Esophagus squamous epithelium (tissue), 5 donors: ENCODE data around the gene PAK6. TPM values are rescaled to one million over a fixed set of nuclear protein-coding genes. Genes with fewer than 3 reads are reported as not detected.

Source experiments
- DNase-seq: peaks from one replicate; lab custom pipeline; 2025; lab: John Stamatoyannopoulos, UW
- H3K27ac ChIP-seq, 4 donors: fragments of 200-600 bp; sonication (generic); one replicate each; pipeline ENCODE4 v1.5.1; 2016 to 2019; ENCODE audit warnings: mild to moderate bottlenecking in 1 of 4
- H3K27me3 ChIP-seq, 4 donors: fragments of 200-600 bp; sonication (generic); 1 replicate in 3 of 4; 2 replicates in 1 of 4; pipeline versions ENCODE4 v1.5.1 to v1.6.0; 2017 to 2021; ENCODE audit warnings: antibody characterized with exemption in 1 of 4
- H3K36me3 ChIP-seq, 3 donors: fragments of 200-600 bp; sonication (generic); one replicate each; pipeline ENCODE4 v1.5.1; 2016 to 2019
- H3K4me1 ChIP-seq, 3 donors: fragments of 200-600 bp; sonication (generic); one replicate each; pipeline ENCODE4 v1.5.1; 2017 to 2019
- H3K4me3 ChIP-seq, 4 donors: fragments of 200-600 bp; sonication (generic); 1 replicate in 3 of 4; 2 replicates in 1 of 4; pipeline ENCODE4 v1.5.1; 2016 to 2019; ENCODE audit warnings: mild to moderate bottlenecking in 2 of 4, moderate library complexity in 1 of 4
- H3K9me3 ChIP-seq, 3 donors: fragments of 200-600 bp; sonication (generic); one replicate each; pipeline ENCODE4 v1.5.1; 2016 to 2019
- POLR2A ChIP-seq, 4 donors: fragments of 450-650 bp; IDR thresholded peaks; one replicate each; pipeline ENCODE4 v1.6.1; 2017; ENCODE audit warnings: antibody characterized with exemption in 4 of 4, mild to moderate bottlenecking in 4 of 4, moderate library complexity in 3 of 4
- WGBS, 2 donors: methylation state at CpG; one replicate each; pipeline ENCODE4 v1.1.5; 2018; 5-methylcytosine and 5-hydroxymethylcytosine counted together
- intact Hi-C: fragments of 100-400 bp; cut with DNase I; formaldehyde crosslinking; loops from one replicate; pipeline ENCODE4 v1.15.0; 2022
- total RNA-seq, 4 donors: library from RNA; depleted of rRNA; stranded (reverse); fragments of >200 nt; gene quantifications; one replicate each; pipeline ENCODE4 v1.1.0, GENCODE V29; 2016
- TF ChIP-seq, protein P1 (sequence below), 6 experiments: fragments of 450-650 bp in 4 of 6; fragments of 200-600 bp in 2 of 6; sonication (generic) in 2 of 6; IDR thresholded peaks; one replicate each; pipeline ENCODE4 v1.5.1; 2016 to 2019; ENCODE audit warnings: antibody characterized with exemption in 6 of 6, mild to moderate bottlenecking in 4 of 6, moderate library complexity in 4 of 6
- donor health status: DM: yes; HTN: yes; CAD: no.

Gene PAK6
- total RNA-seq, 4 donors from 2014 or later = 31.5 to 53.5 (median 37.2) TPM

DNA sequence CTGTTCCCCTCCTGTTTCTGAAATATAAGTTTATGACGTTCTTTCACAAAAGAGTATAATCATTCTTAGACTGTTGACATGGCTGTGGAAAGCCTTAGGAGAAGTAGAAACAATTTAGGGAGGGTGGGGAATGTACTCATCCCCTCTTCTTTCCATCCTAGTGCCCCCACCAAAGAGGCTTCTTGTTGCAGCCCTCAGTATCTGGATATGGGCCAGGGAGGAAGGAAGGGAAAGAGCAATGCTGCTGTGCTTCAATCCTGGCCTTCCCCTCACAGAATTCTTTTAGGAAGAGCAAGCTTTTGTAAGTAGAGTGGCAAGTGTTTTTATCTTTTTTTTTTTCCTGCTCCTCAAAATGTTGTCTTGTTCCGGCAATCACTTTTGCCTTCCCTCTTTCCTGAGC lies 86.3 kb downstream of the PAK6 start:
- Histone ChIP-seq H3K27me3 (peaks cover 0 to 10% (median 0%) of the 10 kb centered on the region in 4 donors), H3K27ac (peak overlapping the region in 2 of 4 donors; percentile 80 to 85), H3K36me3 (peaks cover 0 to 8% (median 0%) of the 10 kb centered on the region in 3 donors), H3K4me3 (peak overlapping the region in 3 of 4 donors; percentile 68 to 86 (median 86)), H3K9me3 (no peaks in the 10 kb centered on the region), H3K4me1 (peaks cover 19 to 70% (median 27%) of the 10 kb centered on the region in 3 donors)
- no peak for DNase-seq
- 64 to 69% methylated on average over 2 of the region's 2 CpGs for WGBS, 2 donors
- intact Hi-C loops = no loop called here
- TF ChIP-seq, protein P1, sequence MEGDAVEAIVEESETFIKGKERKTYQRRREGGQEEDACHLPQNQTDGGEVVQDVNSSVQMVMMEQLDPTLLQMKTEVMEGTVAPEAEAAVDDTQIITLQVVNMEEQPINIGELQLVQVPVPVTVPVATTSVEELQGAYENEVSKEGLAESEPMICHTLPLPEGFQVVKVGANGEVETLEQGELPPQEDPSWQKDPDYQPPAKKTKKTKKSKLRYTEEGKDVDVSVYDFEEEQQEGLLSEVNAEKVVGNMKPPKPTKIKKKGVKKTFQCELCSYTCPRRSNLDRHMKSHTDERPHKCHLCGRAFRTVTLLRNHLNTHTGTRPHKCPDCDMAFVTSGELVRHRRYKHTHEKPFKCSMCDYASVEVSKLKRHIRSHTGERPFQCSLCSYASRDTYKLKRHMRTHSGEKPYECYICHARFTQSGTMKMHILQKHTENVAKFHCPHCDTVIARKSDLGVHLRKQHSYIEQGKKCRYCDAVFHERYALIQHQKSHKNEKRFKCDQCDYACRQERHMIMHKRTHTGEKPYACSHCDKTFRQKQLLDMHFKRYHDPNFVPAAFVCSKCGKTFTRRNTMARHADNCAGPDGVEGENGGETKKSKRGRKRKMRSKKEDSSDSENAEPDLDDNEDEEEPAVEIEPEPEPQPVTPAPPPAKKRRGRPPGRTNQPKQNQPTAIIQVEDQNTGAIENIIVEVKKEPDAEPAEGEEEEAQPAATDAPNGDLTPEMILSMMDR (IDR thresholded peaks at IDR 0.05) = no peak
- TF ChIP-seq POLR2A (IDR thresholded peaks at IDR 0.05) = no peak

DNA sequence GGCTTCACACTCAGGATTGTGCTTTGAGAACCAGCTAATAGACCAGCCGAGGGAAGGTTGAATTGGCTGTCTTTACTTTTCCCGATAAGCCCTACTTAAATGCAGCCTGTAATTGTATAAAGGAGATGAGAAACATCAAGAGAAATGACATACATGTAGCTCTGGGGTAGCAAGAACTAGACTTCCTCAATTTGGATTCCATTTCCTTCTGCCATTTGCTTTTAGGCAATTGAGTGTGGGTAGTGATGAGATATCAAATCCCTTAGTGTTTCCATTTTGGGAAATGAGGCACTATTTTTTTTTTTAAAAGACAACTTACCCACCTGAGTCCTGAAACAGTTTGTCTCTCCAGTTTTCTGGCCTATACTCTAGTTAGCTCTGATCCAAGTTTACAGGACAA lies 86.8 kb downstream of the PAK6 start:
- Histone ChIP-seq H3K4me1 (peaks cover 19 to 75% (median 27%) of the 10 kb centered on the region in 3 donors), H3K4me3 (peak overlapping the region in 1 of 4 donors; percentile 86), H3K36me3 (peaks cover 0 to 8% (median 0%) of the 10 kb centered on the region in 3 donors), H3K9me3 (no peaks in the 10 kb centered on the region), H3K27me3 (peaks cover 0 to 10% (median 0%) of the 10 kb centered on the region in 4 donors), H3K27ac (no peak overlapping the region)
- DNase-seq = no peak
- intact Hi-C loops = no loop called here
- TF ChIP-seq, protein P1 (IDR thresholded peaks at IDR 0.05) = no peak
- no peak for TF ChIP-seq POLR2A (IDR thresholded peaks at IDR 0.05)
- WGBS, 2 donors = 79 to 93% methylated on average over 2 of the region's 2 CpGs

Other genes with a start within 250 kb of the PAK6 start
- gene SRP14, start 199.9 kb upstream of the PAK6 start, total RNA-seq = 100 to 1,000 TPM; 177 to 369 (median 237) TPM
- gene BMF, start 130.2 kb upstream of the PAK6 start, total RNA-seq = 1 to 10 TPM in 2 of 4 donors, under 1 TPM in 2; 0.31 to 4.4 (median 1.4) TPM
- gene BUB1B, start 78.0 kb upstream of the PAK6 start, total RNA-seq = 10 to 100 TPM in 1 of 4 donors, 1 to 10 TPM in 3; 4.1 to 22.3 (median 7.4) TPM
- not detected for gene ANKRD63, start 44.0 kb downstream of the PAK6 start, total RNA-seq
- gene PLCB2, start 68.9 kb downstream of the PAK6 start, total RNA-seq = 10 to 100 TPM in 3 of 4 donors, 1 to 10 TPM in 1; 6.1 to 15.9 (median 10.4) TPM
- 10 to 100 TPM in 1 of 4 donors, 1 to 10 TPM in 3; 4.7 to 10.1 (median 8.1) TPM for gene INAFM2, start 84.6 kb downstream of the PAK6 start, total RNA-seq
- 10 to 100 TPM in 3 of 4 donors, 1 to 10 TPM in 1; 5.4 to 34.4 (median 15.0) TPM for gene CCDC9B, start 101.9 kb downstream of the PAK6 start, total RNA-seq
- gene PHGR1, start 112.0 kb downstream of the PAK6 start, total RNA-seq = not detected
- gene DISP2, start 119.2 kb downstream of the PAK6 start, total RNA-seq = under 1 TPM in 2 of 4 donors, not detected in 2; under 0.01 TPM
- gene KNSTRN, start 143.7 kb downstream of the PAK6 start, total RNA-seq = 10 to 100 TPM; 11.3 to 22.0 (median 17.3) TPM
- gene IVD, start 166.7 kb downstream of the PAK6 start, total RNA-seq = 10 to 100 TPM; 10.7 to 42.2 (median 15.4) TPM
- gene BAHD1, start 201.9 kb downstream of the PAK6 start, total RNA-seq = 10 to 100 TPM in 2 of 4 donors, 1 to 10 TPM in 2; 6.0 to 13.1 (median 9.8) TPM
- 1 to 10 TPM; 2.9 to 7.4 (median 5.2) TPM for gene CHST14, start 231.9 kb downstream of the PAK6 start, total RNA-seq